Measurements from ENCODE around the gene SLC17A3. TPM values are rescaled to one million over a fixed set of nuclear protein-coding genes. Genes with fewer than 3 reads are reported as not detected.

SLC17A3 gene
- total RNA-seq, 1 experiment from 2014 or later: not detected

DNA sequence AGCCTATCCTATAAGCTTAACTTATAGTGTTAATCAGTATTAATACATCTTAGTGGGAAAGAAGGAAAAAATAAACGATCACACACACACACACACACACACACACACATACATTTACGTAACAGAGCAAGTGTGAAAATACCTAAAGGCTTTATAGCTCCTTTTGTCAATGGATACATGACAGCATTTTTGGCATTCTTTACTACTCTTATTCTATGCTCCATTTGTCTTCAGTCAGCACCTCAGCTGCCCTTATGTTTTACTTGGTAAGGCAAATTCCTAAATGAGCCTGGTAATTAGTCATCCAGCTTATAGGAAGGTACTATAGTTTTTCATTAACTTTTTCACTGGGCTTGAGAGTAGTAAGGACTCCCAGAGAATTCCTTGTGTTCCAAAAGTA, 25.1 kb upstream of the SLC17A3 start (continued):
- TF ChIP-seq, protein P1, sequence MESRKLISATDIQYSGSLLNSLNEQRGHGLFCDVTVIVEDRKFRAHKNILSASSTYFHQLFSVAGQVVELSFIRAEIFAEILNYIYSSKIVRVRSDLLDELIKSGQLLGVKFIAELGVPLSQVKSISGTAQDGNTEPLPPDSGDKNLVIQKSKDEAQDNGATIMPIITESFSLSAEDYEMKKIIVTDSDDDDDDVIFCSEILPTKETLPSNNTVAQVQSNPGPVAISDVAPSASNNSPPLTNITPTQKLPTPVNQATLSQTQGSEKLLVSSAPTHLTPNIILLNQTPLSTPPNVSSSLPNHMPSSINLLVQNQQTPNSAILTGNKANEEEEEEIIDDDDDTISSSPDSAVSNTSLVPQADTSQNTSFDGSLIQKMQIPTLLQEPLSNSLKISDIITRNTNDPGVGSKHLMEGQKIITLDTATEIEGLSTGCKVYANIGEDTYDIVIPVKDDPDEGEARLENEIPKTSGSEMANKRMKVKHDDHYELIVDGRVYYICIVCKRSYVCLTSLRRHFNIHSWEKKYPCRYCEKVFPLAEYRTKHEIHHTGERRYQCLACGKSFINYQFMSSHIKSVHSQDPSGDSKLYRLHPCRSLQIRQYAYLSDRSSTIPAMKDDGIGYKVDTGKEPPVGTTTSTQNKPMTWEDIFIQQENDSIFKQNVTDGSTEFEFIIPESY (IDR thresholded peaks at IDR 0.05; ENCODE audit: extremely low read depth, insufficient replicate concordance, low read length): no peak
- no peak for TF ChIP-seq EZH2 (IDR thresholded peaks at IDR 0.05)

DNA sequence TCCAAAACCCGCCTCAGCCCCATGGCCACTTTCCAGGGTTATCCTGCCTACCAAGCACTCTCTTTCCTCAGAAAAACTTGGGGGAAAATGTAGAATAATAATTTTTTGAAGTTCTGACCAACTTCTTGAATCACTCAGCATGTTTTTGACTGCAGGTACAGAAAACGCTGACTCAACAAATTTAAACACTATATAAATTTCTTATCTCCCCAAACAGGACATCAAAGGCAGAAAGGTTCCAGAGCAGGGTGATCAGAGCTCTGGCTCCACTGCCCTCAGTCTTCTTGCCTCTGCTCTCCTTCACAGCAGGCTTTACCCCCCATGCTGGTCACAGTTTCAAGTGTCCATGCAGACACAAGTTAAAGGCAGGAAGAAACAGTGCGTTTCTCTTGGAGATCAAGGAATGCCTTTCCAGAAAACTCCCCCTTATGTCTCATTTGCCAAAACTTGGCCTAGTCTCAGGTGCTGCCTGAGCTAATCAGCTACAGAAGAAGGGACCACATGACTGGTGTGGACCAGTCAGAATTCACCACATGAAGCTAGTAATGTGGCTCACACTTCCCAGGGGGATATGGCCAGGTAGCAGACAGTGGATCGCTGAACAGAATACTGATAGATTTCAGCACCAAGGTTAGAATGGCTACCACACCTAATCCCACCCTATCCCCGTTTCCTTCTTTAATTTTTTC, 24.4 kb upstream of the SLC17A3 start:
- RAD21 ChIA-PET (ENCODE audit: low non-redundant PET in 1 of 2, low total read pairs in 2 of 2, uncharacterized antibody in 2 of 2, unreplicated experiment in 2 of 2): no interaction called here
- TF ChIP-seq FOSL1 (IDR thresholded peaks at IDR 0.05; ENCODE audit: low read depth): no peak
- TF ChIP-seq POLR2A (IDR thresholded peaks at IDR 0.05; ENCODE audit: borderline replicate concordance, extremely low read depth, insufficient read depth, insufficient read length): no peak
- TF ChIP-seq, protein P1 (IDR thresholded peaks at IDR 0.05; ENCODE audit: extremely low read depth, insufficient replicate concordance, low read length): no peak
- no peak for TF ChIP-seq YY1 (IDR thresholded peaks at IDR 0.05; ENCODE audit: extremely low read depth, insufficient replicate concordance, low read depth, low read length)
- no peak for TF ChIP-seq TCF7L2 (IDR thresholded peaks at IDR 0.05; ENCODE audit: borderline replicate concordance, extremely low read depth, insufficient read depth, insufficient read length)
- TF ChIP-seq CEBPB (IDR thresholded peaks at IDR 0.05; ENCODE audit: low read depth): no peak
- no peak for TF ChIP-seq ZFX (IDR thresholded peaks at IDR 0.05)
- no peak for TF ChIP-seq JUND (IDR thresholded peaks at IDR 0.05)
- no peak for TF ChIP-seq POLR2AphosphoS5 (IDR thresholded peaks at IDR 0.05; ENCODE audit: low read depth, low read length)
- no peak for TF ChIP-seq RAD21 (IDR thresholded peaks at IDR 0.05; ENCODE audit: low read depth)
- TF ChIP-seq ZNF274 (IDR thresholded peaks at IDR 0.05; ENCODE audit: low read depth, low read length): no peak
- no peak for TF ChIP-seq EZH2 (IDR thresholded peaks at IDR 0.05)
- no peak for TF ChIP-seq SRF (IDR thresholded peaks at IDR 0.05; ENCODE audit: low read depth)
- TF ChIP-seq, protein P2, sequence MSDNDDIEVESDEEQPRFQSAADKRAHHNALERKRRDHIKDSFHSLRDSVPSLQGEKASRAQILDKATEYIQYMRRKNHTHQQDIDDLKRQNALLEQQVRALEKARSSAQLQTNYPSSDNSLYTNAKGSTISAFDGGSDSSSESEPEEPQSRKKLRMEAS (IDR thresholded peaks at IDR 0.05): no peak
- TF ChIP-seq, protein P3, sequence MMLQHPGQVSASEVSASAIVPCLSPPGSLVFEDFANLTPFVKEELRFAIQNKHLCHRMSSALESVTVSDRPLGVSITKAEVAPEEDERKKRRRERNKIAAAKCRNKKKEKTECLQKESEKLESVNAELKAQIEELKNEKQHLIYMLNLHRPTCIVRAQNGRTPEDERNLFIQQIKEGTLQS (IDR thresholded peaks at IDR 0.05): no peak
- TF ChIP-seq EGR1 (IDR thresholded peaks at IDR 0.05; ENCODE audit: low read depth): no peak
- no peak for TF ChIP-seq SP1 (IDR thresholded peaks at IDR 0.05; ENCODE audit: low read depth)

More for the DNA sequence above, 24.4 kb upstream of the SLC17A3 start:
- POLR2A ChIA-PET: interaction anchor here (0.9 to 1.3 kb wide), 2 partner anchors 12 to 122 kb away, joined by 3 read pairs; a partner anchor contains a TSS
- Histone ChIP-seq H3K9ac (ENCODE audit: low read length) (no peak overlapping the region), H3K4me2 (ENCODE audit: low read length) (no peak overlapping the region), H3K27ac (ENCODE audit: low read depth, low read length) (no peak overlapping the region), H3K79me2 (ENCODE audit: insufficient read depth, low read length) (no peaks in the 10 kb centered on the region), H3K36me3 (ENCODE audit: control insufficient read depth in 1 of 2, insufficient read depth in 2 of 2, low read length in 2 of 2) (no peaks in the 10 kb centered on the region), H2AFZ (ENCODE audit: low read depth, low read length, poor library complexity, severe bottlenecking) (no peak overlapping the region), H4K20me1 (ENCODE audit: insufficient read depth) (no peaks in the 10 kb centered on the region), H3K9me2 (ENCODE audit: insufficient read depth) (no peaks in the 10 kb centered on the region), H3K4me3 (replicated peaks in 1 of 2; ENCODE audit: low read depth in 1 of 2, low read length in 2 of 2) (no peak overlapping the region), H3K27me3 (ENCODE audit: insufficient read depth, low read length) (no peaks in the 10 kb centered on the region), H3K9me3 (ENCODE audit: control insufficient read depth in 1 of 2, insufficient read depth in 1 of 2, low read depth in 1 of 2, low read length in 2 of 2) (no peaks in the 10 kb centered on the region), H3K4me1 (ENCODE audit: control insufficient read depth in 1 of 2, insufficient read depth in 2 of 2, low read length in 2 of 2) (no peaks in the 10 kb centered on the region)
- no TSS peak for BruUV-seq (replicated peaks)
- CTCF ChIA-PET: interaction anchor here (1.2 kb wide), 1 partner anchor 16 kb away, joined by 3 read pairs; no protein-coding TSS in a partner anchor
- intact Hi-C loops (cut with micrococcal nuclease): no loop called here
- ATAC-seq (no peak; the same call in 1 of the 2 replicates), DNase-seq (ENCODE audit: low read depth, low spot score) (no peak)
